Measurements from ENCODE around the gene CWC15.
"Not testable (repeated sequence)": the region's sequence is repeated elsewhere in the genome, so short reads cannot be mapped to it uniquely, and the experiment has no call there.

The CWC15 gene

GRCh38 chr11:94948070-94948617 lies 25.2 kb downstream of the CWC15 start:
- DNase-seq: no peak

GRCh38 chr11:94946812-94947211 lies 26.5 kb downstream of the CWC15 start:
- DNase-seq: no peak

- no peak for DNase-seq
Observed at GRCh38 chr11:94941131-94941530, 32.2 kb downstream of the CWC15 start.

GRCh38 chr11:94939346-94939745 lies 34.0 kb downstream of the CWC15 start:
- no peak for DNase-seq

GRCh38 chr11:94938095-94939055 lies 35.0 kb downstream of the CWC15 start:
- DNase-seq: peak in 1 of 2 experiments; percentile 50

GRCh38 chr11:94934846-94935245 lies 38.5 kb downstream of the CWC15 start:
- DNase-seq: no peak

GRCh38 chr11:94934362-94934761 lies 39.0 kb downstream of the CWC15 start:
- DNase-seq: peak in 1 of 2 experiments; percentile 72

GRCh38 chr11:94933223-94934130 lies 39.9 kb downstream of the CWC15 start:
- DNase-seq: no peak

GRCh38 chr11:94932503-94932902 lies 40.9 kb downstream of the CWC15 start:
- no peak for DNase-seq

- DNase-seq: not testable (repeated sequence)
Observed at GRCh38 chr11:94932072-94932471, 41.3 kb downstream of the CWC15 start.

GRCh38 chr11:94928117-94928990 lies 45.0 kb downstream of the CWC15 start:
- no peak for DNase-seq

GRCh38 chr11:94926698-94927237 lies 46.6 kb downstream of the CWC15 start:
- no peak for DNase-seq

- DNase-seq: no peak
Observed at GRCh38 chr11:94926271-94926625, 47.1 kb downstream of the CWC15 start.

- no peak for DNase-seq
Observed at GRCh38 chr11:94925422-94926270, 47.7 kb downstream of the CWC15 start.

- no peak for DNase-seq
Observed at GRCh38 chr11:94924612-94925011, 48.7 kb downstream of the CWC15 start.

GRCh38 chr11:94924171-94924572 lies 49.2 kb downstream of the CWC15 start:
- no peak for DNase-seq

GRCh38 chr11:94923004-94923334 lies 50.4 kb downstream of the CWC15 start:
- DNase-seq: no peak

- DNase-seq: no peak
Observed at GRCh38 chr11:94922321-94923003, 50.9 kb downstream of the CWC15 start.

- no peak for DNase-seq
Observed at GRCh38 chr11:94920311-94920710, 53.0 kb downstream of the CWC15 start.

GRCh38 chr11:94913718-94914394 lies 59.5 kb downstream of the CWC15 start:
- not testable (repeated sequence) for DNase-seq
